Stimulated activated CD8-positive, alpha-beta memory T cell treated with anti-CD3 and anti-CD28 coated beads, Interleukin-12 subunit alpha, Interleukin-12 subunit beta, amount 100 ng/mL, for 24 hours (primary cell): ENCODE results near the gene BRME1.

Experiments used
- DNase-seq: peaks from one replicate; pipeline ENCODE4 v3.0.0-alpha.2; 2020; ENCODE audit errors: extremely low read depth

The BRME1 gene

DNA sequence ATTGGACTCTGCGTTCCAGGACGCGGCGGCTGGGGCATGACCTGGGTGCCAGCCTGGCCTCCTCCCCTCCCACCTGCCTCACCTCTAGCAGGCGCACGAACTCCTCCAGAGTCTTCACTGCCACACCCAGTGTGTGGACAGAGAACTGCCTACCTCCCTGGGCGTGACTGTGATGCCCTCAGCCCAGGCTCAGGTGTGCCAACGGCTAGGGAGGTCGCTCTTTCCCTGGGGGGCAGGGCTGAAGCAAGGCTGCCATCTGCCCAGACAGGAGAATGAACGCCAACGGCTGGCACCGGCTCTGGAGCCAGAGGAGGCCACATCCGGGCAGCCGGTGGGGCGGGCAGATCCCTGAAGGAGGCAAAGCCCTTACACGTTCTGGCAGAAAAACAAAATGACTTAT lies 17.6 kb downstream of the BRME1 start:
- DNase-seq = no peak

DNA sequence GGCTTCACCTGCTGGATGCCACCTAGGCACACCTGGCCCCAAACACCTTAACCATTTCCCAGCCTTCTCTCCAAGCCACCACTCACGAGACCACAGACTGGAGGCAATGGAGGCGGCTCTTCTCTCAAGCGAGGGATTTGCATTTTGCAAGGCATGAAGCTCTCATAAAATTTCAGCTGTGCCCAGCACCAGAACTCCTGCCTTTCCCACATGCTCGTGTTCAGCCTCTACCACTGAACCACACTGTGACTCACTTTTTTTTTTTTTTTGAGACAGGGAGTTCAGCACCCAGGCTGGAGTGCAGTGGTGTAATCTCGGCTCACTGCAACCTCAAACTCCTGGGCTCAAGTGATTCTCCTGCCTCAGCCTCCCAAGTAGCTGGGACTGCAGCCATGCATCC lies 18.4 kb downstream of the BRME1 start:
- no peak for DNase-seq

DNA sequence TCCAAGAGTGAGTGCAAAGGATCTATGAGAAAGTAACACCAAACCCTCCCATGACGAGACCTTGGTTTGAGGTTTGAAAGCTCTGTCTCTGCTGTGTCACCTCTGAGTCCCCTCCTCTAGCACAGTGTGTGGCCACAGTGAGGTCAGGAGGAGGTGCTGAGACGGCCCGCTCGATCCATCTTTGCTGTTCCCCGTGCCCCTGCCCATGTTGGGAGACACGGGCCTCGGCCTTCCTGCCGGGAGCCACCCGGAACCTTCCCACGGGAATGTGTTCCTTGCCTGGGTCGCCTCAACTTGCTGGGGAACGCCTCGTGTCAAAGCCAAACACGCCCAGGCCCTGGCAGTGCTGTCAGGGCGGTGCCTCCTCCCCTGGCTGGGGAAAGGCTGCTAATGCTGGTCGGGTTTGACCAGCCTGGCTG lies 18.9 kb downstream of the BRME1 start:
- no peak for DNase-seq

DNA sequence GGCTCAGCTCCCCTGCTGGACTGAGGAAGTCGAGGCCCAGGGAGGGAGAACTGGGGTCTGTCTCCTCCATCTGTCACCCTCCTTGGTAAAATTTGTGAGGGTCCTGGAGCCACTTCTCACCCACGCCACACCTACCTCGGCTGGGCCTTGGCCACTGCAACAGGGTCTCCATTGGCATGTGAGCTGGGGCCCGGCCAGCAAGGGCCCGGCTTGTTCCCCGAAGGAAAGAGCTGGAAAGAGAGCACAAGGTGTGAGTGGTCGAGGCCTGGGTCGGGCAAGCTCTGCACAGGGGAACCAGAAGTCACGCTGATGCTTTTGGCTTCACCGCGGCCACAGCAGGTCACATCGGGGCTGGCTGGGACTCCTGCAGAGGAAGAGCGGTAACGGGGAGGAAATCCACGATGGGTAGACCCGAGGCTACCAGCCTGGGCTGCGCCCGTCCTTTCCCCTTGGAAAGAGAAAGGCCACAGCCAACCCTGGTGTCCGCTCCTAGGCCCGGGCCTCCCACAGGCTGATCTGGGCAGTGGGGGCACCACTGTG lies 20.0 kb downstream of the BRME1 start:
- DNase-seq = no peak

DNA sequence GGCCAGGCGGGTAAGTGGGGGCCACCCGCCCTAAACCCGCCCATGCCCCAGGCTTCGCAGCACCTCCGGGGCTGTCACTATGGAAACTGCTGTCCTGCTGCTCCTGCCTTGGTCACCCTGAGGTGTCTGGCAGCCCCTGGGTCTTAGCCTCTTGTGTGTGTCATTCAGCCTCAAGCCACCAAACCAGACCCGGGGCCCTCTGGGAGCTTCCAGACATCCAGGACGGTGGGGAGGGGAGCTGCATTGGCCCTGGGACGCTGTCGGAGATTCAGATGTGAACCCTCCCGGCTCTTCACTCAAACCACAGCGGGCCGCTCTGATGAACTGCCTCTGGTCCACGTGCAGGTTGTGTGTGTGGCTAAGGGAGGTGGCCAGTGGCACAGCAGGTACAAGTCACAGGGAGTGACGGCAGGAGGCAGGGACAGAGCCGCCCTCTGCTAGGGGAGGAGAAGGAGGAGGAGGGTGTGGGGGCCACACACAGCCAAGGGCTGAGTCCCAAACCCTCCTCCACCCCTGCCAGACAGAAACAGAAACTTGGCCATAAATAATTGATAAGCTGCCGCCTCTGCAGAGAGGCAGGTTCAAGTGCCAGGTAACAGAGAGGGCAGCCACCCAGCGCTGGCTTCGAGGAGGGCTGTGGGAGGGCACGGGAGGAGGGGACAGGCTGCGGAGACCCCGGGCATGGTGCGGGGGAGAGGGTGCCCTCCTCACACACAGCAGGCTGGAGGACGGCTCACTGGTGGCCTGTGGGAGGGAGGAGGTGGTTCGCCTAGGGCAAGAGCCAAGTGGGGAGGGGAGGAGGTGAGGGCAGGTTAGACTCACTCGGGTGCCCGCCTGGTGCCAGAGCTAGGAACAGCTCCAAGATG lies 21.0 kb downstream of the BRME1 start:
- no peak for DNase-seq

DNA sequence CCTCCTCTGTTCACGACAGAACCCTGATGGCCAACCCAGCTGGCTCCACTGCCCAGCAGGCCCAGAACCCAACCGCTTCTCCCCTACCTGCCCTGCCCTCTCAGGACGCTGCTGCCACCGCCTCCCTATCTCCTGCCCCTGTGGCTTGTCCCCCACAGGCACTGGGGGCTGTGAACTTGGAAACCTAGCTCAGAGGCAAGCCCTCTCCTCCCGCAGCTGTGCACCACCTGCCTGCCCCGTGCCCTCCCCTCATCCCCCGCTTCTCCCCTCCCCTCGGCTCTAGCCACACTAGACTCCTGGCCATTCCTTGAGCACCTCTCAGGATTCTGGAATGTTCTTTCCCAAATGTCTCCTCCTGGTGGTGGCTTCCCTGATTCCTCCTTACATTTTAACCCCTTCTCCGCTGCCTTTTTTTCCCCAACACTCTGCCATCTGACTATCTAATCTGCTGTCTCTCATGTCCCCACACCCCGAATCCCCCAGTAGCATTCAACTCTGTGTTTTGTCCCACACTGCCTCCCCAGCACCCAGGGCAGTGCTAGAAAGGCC lies 22.3 kb downstream of the BRME1 start:
- DNase-seq = no peak

DNA sequence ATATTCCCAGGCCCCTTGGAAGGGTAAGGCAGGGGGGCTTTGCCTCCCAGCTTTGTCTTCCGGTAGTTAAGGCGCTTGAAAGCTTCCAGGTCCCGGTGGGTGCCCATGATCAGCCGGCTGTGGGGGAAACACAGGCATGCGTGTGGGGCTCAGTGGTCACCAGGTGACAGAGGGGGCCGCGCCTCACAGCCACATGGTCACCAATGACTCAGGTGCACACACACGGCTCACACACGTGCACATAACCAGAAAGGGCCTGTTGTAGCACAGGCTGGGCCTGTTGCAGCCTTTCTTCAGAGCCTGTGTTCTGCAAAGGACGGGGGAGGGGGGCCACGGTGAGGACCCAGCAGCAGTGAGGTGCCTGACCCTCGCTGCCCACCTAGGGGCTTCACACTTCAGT lies 23.1 kb downstream of the BRME1 start:
- DNase-seq = no peak

DNA sequence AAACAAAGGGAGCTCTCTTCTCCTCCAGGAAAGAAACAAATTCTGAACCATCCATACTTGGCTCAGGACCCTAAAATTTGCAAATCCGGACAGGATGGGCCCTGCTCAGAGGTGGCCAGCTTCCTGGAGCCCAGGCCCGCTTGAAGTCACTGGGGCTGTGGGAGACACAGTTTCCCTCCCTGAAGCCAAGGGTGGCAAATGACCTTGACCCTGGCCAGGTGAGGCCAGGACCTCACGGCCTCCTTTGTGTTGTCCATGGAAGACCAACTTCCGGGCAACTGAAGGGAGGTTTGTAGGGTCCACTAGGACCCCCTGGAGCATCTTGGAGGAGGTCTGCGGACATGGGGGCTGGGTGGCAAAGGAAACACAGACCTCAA lies 23.5 kb downstream of the BRME1 start:
- DNase-seq = no peak

DNA sequence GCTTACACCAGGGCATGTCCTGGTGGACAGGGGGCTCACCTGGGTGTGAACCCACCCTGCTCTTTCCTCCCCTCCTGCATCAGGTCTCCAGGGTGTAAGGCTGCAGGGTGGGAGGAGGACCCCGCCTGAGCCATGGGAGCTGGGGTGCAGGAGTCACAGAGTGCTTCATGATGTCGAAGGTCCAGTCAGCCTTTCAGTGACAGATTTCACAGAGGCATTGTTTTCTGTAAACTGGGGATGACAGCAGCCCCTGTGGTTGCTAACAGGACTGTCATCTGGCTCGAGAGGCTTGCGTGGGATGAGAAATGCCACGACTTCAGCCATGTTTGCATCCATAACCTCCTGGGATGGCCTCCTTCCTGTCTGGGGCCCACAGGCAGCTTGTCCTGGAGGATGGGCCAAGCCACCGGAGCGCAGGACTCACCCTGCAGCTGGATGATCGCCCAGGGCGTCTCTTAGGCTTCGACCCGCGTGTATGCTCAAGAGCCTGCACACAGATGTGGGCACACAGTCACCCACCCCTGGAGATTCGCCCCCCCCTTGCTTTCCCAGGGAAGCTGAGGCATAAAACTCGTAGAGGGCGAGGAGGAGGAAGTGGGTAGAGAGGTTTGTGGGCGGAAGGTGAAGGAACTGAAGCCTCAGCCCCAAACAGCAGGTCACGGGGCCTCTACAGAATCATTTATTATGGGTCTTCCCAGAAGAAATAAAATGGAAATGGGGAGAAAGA lies 24.1 kb downstream of the BRME1 start:
- no peak for DNase-seq

DNA sequence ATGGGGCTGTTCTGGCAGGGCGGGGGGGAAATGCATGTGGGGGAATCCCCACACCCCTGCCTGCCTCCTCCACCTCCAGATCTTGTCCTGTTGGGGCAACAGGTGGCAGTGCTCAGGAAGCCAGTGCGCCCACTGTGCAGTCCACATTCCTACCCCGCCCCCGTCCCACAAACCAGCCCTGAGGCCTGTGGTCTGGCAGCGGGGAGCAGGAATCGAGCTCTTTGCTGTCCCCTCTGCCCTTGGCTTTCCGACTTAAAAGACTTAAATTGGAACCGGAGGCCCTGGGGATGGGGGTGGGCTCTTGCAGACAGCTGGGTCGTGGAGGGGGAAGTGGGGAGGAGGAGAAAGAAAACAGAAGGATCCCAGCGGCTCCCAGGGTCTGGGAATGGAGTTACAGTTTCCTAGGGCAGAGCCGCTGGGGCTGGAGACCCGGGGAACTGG lies 24.6 kb downstream of the BRME1 start:
- no peak for DNase-seq

DNA sequence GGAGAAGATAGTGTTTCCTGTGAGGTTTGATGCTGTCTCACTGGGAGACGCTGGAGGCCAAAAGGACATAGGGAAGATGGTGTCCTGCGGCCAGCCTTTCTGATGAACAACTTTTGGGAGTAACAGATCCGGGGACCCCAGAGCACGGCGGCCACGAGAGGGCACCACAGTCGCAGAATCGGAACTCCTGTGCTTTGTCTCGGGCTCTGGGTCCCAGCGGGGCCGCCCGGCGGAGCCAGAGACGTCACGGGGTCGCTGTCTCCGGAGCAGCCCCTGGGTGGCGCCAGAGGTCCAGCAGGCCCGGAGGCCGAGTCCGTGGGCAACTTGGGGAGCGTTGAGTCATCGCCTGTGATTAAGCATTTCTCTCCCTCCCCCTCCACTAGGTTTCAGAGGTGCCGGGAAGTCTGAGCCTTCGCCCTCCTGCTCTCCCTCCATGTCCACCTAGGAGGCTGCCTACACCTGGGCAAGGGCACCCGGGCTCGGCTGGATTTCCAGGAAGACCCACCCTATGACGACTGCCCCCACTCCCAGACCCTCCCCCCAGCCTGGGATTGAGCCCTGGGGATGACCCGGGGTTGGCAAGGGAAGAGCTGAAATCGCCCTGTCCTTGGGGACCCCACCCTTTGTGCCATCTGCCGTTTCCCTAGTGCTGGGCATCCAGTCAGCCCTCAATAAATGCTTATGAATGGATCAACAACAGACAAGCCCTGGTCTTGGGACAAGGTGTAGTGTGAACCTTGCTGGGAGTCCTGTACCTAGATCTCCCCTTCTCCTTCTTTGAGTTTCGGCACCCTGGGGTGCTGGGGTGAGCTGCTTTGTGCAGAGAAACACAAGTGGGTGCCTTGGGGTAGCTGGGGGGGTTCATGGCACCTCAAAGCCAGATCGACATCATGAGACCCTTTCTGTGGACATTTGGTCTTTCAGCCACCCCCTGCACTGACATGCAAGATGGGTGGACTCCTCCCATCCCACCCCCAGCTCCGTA lies 25.6 kb downstream of the BRME1 start:
- peak; percentile 93 for DNase-seq

DNA sequence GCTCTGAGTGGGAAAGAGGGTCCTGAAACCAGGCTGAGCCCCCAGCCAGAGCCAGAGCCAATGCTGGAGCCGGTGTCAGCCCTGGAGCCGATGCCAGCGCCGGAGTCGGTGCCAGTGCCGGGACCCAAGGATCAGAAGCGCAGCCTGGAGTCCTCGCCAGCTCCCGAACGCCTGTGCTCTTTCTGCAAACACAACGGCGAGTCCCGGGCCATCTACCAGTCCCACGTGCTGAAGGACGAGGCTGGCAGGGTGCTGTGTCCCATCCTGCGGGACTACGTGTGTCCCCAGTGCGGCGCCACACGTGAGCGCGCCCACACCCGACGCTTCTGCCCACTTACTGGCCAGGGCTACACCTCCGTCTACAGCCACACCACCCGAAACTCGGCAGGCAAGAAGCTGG lies 28.6 kb downstream of the BRME1 start:
- no peak for DNase-seq

DNA sequence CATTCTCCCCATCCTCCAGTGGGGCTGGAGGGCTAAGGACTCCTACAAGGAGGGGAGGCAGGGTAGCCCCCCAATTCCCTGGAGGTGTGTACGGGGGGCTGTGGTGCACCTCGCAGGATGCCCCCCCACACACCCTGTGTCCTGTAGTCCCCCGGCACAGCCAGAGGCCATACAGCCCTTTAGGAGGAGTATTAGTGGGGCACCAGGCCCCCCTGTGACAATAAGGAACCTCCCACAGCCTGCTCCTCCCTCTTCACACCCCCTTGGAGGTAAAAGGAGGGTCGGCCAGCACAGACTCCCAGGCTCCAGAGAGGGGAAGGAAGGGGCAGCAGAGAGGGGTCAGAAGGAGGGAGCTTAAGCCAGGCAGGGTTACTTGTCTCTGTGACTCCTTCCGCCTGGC lies 29.1 kb downstream of the BRME1 start, which contains the start of gene NANOS3:
Gene NANOS3 (plus strand): TSS at position 301 of the 400 bp plus-strand sequence. CDS start 115 bp downstream, outside the sequence.
- no peak for DNase-seq

DNA sequence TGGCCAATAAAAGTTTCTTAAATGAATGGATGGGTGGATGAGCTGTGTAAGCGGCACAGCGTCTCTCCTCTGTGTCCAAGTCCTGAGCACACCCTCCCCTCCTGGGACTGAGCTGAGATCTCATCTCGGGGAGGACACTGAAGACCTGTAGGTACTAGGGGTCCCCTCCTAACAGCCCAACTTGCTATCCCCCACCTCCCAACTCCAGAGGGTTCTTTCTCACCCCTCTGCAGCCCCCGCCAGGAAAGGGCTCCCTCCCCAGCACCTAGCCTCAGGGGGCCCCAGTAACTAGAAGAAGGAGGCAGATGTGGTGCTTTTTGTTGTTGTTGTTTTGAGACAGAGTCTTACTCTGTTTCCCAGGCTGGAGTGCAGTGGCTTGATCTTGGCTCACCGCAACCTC lies 30.1 kb downstream of the BRME1 start:
- no peak for DNase-seq

DNA sequence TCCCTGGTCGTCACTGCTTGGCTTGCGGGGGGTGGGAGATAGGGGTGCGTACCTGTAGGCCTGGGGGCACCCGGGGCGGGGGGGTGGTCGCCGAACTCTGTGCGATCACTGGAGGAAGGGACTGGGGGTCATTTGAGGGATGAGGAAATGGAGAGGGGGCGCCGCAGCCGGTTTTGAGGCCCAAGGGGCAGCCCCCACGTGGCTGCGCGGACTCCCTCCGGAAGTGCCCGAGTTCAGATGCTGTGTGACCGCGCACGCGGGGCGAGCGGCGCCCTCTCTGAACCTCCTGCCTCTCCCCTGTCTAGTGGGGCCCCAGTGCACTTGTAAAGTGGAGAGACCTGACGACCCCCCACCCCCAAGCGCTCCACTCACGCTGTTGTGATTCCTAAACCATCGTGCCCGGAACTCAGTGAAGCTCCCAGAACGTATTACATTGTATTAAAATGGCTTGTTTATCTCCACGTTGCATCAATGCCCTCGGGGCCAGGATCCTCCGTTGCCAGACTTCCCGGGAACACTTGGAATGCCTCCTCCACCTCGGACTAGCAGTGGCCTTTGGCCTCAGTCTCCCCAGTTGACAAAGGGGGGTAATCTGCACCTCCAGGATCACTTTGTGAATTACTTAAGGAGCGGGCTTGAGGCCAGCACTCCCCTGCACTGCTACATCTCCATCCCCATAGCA lies 31.9 kb downstream of the BRME1 start:
- DNase-seq = no peak

DNA sequence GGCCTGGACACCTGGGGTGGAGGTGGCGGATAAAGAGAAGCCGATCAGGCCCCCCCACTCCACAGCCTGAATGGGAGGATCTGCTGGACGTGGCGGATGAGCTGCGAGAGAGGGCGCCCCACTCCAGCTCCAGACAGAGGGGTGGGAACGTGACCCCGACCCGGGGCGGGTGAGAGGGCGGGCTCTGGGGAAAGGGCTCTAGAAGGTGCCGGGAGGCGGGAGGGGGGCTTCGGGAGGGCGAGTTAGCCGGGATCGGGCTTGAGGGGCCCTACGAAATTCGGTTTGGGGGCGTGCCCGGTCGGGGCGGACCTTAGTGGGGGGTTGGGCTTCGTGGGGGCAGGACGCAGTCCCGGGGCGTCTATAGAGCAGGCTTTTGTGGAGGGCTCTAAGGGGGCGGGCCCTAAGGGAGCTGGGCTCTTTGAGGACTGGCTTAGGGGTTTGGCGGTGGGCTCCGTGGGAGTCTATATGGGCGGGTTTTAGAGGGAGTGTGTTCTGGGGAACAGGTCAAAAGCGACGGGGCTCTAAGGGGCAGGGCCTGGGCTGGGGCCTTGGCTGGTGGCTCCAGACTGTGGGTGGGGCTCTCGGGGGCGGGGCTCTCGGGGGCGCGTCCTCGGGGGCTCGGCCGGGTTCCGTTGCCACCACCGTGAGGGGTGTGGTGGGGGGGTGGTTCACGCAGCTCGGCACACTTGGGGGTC lies 33.1 kb downstream of the BRME1 start:
- DNase-seq = no peak

DNA sequence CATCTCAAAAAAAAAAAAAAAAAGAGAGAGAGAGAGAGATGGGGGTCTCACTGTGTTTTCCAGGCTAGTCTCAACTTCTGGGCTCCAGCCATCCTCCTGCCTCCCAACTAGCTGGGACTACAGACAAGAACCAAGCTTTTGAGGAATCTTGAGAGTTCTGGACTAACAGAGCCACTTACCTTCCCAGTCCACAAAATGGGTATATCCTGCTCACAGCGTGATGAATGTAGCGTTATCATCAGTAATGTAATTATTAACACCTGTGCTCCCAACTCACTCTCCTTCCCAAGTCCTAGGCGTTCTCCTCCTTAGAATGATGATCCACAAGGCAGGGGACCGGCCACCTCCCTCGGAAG lies 33.6 kb downstream of the BRME1 start:
- DNase-seq = no peak

DNA sequence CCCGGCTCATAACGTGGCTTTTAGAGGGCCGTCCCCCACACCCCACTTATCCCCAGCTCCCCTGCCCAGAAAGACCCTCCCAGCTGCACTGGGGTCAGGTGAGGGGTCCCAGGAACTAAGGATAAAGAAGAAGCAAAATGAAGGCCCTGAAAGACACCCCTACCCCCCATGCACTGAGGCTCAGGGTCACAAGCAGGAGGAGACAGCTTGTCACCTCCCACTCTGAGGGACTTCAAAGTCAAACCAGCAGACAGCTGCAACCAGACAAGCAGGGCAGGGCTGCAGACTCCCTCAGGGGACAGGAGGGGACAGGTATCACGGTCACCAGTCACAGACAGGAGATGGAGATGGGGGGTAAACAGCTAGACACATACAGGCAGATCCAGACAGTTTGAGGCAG lies 35.0 kb downstream of the BRME1 start:
- DNase-seq = no peak

DNA sequence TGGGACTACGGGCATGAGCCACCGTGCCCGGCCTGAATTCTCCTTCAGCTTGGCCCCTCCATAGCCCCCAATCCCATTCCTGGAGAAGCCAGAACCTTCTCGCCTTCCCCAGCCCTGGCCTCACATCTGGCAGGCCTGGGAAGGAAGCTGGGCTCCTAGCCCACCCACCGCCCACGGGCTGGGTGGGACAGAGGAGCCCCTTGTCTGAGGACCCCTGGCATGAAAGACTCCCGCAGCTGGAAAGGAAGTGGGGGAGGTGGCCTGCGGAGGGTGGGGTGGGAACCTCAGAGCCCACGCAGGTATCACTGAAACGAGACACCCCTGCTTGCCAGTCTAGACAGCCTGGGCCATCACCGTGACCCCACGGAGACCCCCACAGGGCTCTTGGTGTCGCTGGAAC lies 36.6 kb downstream of the BRME1 start:
- DNase-seq = no peak

DNA sequence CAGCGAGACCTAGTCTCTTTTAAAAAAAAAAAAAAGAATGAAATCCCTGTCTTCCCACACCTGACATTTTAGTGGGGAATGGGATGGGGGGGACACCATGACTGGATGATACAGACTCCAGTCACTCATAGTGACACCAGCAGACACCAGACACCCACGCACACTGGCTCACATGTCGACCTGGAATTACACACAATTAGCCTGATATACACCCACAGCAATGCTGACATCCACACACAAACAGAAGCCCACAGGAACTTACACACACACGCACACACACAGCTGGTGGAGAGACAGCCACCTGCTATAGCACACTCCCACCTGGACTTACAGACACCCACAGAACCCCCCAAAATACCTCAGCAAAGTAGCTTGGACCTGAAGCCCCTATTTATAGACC lies 37.3 kb downstream of the BRME1 start:
- no peak for DNase-seq
